A673 (cell line): Measurements from ENCODE around the gene RNF5.

Experiments used
- EZH2 ChIP-seq: fragments of 200-600 bp; sonication (generic); IDR thresholded peaks from 2 replicates; pipeline ENCODE4 v1.6.1; 2017; ENCODE audit warnings: borderline replicate concordance, low read depth, mild to moderate bottlenecking, mixed read lengths, antibody characterized with exemption, low read length; ENCODE audit not compliant: poor library complexity, severe bottlenecking
- TF ChIP-seq, protein P1 (sequence below): fragments of 300-800, 200-600 bp; sonication (generic); conservative IDR thresholded peaks from 2 replicates; pipeline ENCODE4 v1.5.1; 2017; ENCODE audit warnings: low read depth, mild to moderate bottlenecking, antibody characterized with exemption, low read length, moderate library complexity, mixed read lengths

DNA sequence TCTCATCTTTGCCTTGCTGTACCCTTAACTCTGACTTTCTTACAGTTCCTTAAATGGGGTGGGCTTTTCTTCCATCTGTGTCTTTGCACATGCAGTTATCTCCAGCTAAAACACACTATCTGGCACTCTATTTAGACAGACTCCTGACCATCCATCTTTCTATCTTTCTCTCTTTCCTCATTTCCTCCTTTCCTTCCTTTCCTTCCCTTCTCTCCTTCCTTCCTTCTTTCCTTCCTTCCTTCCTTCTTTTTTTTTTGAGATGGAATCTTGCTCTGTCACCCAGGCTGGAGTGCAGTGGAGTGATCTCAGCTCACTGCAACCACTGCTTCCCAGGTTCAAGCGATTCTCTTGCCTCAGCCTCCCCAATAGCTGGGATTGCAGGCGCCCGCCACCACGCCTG is 37.4 kb downstream of the RNF5 start:
- TF ChIP-seq, protein P1, sequence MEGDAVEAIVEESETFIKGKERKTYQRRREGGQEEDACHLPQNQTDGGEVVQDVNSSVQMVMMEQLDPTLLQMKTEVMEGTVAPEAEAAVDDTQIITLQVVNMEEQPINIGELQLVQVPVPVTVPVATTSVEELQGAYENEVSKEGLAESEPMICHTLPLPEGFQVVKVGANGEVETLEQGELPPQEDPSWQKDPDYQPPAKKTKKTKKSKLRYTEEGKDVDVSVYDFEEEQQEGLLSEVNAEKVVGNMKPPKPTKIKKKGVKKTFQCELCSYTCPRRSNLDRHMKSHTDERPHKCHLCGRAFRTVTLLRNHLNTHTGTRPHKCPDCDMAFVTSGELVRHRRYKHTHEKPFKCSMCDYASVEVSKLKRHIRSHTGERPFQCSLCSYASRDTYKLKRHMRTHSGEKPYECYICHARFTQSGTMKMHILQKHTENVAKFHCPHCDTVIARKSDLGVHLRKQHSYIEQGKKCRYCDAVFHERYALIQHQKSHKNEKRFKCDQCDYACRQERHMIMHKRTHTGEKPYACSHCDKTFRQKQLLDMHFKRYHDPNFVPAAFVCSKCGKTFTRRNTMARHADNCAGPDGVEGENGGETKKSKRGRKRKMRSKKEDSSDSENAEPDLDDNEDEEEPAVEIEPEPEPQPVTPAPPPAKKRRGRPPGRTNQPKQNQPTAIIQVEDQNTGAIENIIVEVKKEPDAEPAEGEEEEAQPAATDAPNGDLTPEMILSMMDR = no peak
- no peak for TF ChIP-seq EZH2
